ENCODE results near the gene BATF3.

Gene BATF3

GRCh38 chr1:212733109-212733508, 33.5 kb upstream of the BATF3 start:
- Histone ChIP-seq H3K4me3 (ENCODE audit: low read depth in 1 of 2, low read length in 2 of 2) (no peak overlapping the region), H3K79me2 (ENCODE audit: insufficient read depth, low read length) (no peaks in the 10 kb centered on the region), H3K27ac (ENCODE audit: low read length) (no peak overlapping the region), H3K4me2 (ENCODE audit: insufficient read depth, low read length) (no peak overlapping the region), H3K36me3 (ENCODE audit: insufficient read depth, low read length) (peaks cover 18% of the 10 kb centered on the region; the same call in 1 of the 2 replicates), H4K20me1 (ENCODE audit: insufficient read depth, low read length) (no peaks in the 10 kb centered on the region), H3K9ac (ENCODE audit: low read depth, low read length) (no peak overlapping the region), H3K4me1 (ENCODE audit: insufficient read depth, low read length) (no peaks in the 10 kb centered on the region), H2AFZ (ENCODE audit: low read depth, low read length) (no peak overlapping the region), H3K27me3 (ENCODE audit: insufficient read depth, low read length, poor library complexity) (no peaks in the 10 kb centered on the region), H3K9me3 (ENCODE audit: insufficient read depth, low read length, severe bottlenecking) (no peaks in the 10 kb centered on the region)
- TF ChIP-seq CTCF (IDR thresholded peaks at IDR 0.05; ENCODE audit: borderline replicate concordance, extremely low read depth, low read length, poor library complexity, severe bottlenecking) (no peak), EZH2 (IDR thresholded peaks at IDR 0.05; ENCODE audit: borderline replicate concordance, low read depth, low read length, severe bottlenecking) (no peak)
- no peak for DNase-seq
- ATAC-seq (ENCODE audit: insufficient read depth, low read depth), result no peak

GRCh38 chr1:212731630-212732029, 32.0 kb upstream of the BATF3 start:
- no peak overlapping the region for H3K9ac ChIP-seq (ENCODE audit: low read depth, low read length)
- H3K27ac ChIP-seq (ENCODE audit: low read length), result no peak overlapping the region
- H3K4me1 ChIP-seq (ENCODE audit: insufficient read depth, low read length), result no peaks in the 10 kb centered on the region
- no peaks in the 10 kb centered on the region for H3K79me2 ChIP-seq (ENCODE audit: insufficient read depth, low read length)
- no peak overlapping the region for H3K4me3 ChIP-seq (ENCODE audit: low read depth in 1 of 2, low read length in 2 of 2)
- no peaks in the 10 kb centered on the region for H3K9me3 ChIP-seq (ENCODE audit: insufficient read depth, low read length, severe bottlenecking)
- no peaks in the 10 kb centered on the region for H3K27me3 ChIP-seq (ENCODE audit: insufficient read depth, low read length, poor library complexity)
- H2AFZ ChIP-seq (ENCODE audit: low read depth, low read length), result no peak overlapping the region
- ATAC-seq (ENCODE audit: insufficient read depth, low read depth), result no peak
- H3K4me2 ChIP-seq (ENCODE audit: insufficient read depth, low read length), result no peak overlapping the region
- DNase-seq, result no peak
- TF ChIP-seq CTCF (IDR thresholded peaks at IDR 0.05; ENCODE audit: borderline replicate concordance, extremely low read depth, low read length, poor library complexity, severe bottlenecking) (no peak), EZH2 (IDR thresholded peaks at IDR 0.05; ENCODE audit: borderline replicate concordance, low read depth, low read length, severe bottlenecking) (no peak)
- H4K20me1 ChIP-seq (ENCODE audit: insufficient read depth, low read length), result no peaks in the 10 kb centered on the region
- peaks cover 21% of the 10 kb centered on the region; the same call in 1 of the 2 replicates for H3K36me3 ChIP-seq (ENCODE audit: insufficient read depth, low read length)

GRCh38 chr1:212728606-212729005, 29.0 kb upstream of the BATF3 start:
- no peak overlapping the region for H3K4me2 ChIP-seq (ENCODE audit: insufficient read depth, low read length)
- no peaks in the 10 kb centered on the region for H3K4me1 ChIP-seq (ENCODE audit: insufficient read depth, low read length)
- H3K27me3 ChIP-seq (ENCODE audit: insufficient read depth, low read length, poor library complexity), result no peaks in the 10 kb centered on the region
- H2AFZ ChIP-seq (ENCODE audit: low read depth, low read length), result no peak overlapping the region
- H3K79me2 ChIP-seq (ENCODE audit: insufficient read depth, low read length), result no peaks in the 10 kb centered on the region
- ATAC-seq (ENCODE audit: insufficient read depth, low read depth) (no peak), DNase-seq (no peak)
- peaks cover 20% of the 10 kb centered on the region; the same call in 1 of the 2 replicates for H3K36me3 ChIP-seq (ENCODE audit: insufficient read depth, low read length)
- peaks cover 3% of the 10 kb centered on the region for H3K9me3 ChIP-seq (ENCODE audit: insufficient read depth, low read length, severe bottlenecking)
- H3K4me3 ChIP-seq (ENCODE audit: low read depth in 1 of 2, low read length in 2 of 2), result no peak overlapping the region
- no peaks in the 10 kb centered on the region for H4K20me1 ChIP-seq (ENCODE audit: insufficient read depth, low read length)
- no peak overlapping the region for H3K9ac ChIP-seq (ENCODE audit: low read depth, low read length)
- TF ChIP-seq EZH2 (IDR thresholded peaks at IDR 0.05; ENCODE audit: borderline replicate concordance, low read depth, low read length, severe bottlenecking) (no peak), CTCF (IDR thresholded peaks at IDR 0.05; ENCODE audit: borderline replicate concordance, extremely low read depth, low read length, poor library complexity, severe bottlenecking) (no peak)
- no peak overlapping the region for H3K27ac ChIP-seq (ENCODE audit: low read length)

All from DND-41 (cell line).